Activated naive CD8-positive, alpha-beta T cell treated with anti-CD3 and anti-CD28 coated beads, Interleukin-2, amount 10 ng/mL, durations not matched to agents 7 days and 5 days (primary cell): ENCODE results near the gene SMIM45.

Source experiments
- ATAC-seq: fragments of 150-1000 bp; cut with Tn5 transposase; one replicate; pipeline ENCODE4 v1.10.0; 2021; ENCODE audit warnings: low read depth, moderate library complexity
- POLR2A ChIA-PET: fragments of 350-600 bp; sonication (Branson Sonifier 250); formaldehyde crosslinking; loops from one replicate; lab custom pipeline; 2021; ENCODE audit warnings: antibody characterized with exemption; lab: Charles Lee
- DNase-seq: peaks from one replicate; pipeline ENCODE4 v3.0.0; 2021
- H3K27ac Mint-ChIP-seq: one replicate; pipeline ENCODE4 v1.8.0; 2022; ENCODE audit warnings: mild to moderate bottlenecking, mixed read lengths
- H3K27me3 Mint-ChIP-seq: one replicate; pipeline ENCODE4 v1.8.0; 2022; ENCODE audit warnings: mild to moderate bottlenecking, moderate library complexity, mixed read lengths
- H3K36me3 Mint-ChIP-seq: one replicate; pipeline ENCODE4 v1.8.0; 2021; ENCODE audit warnings: mild to moderate bottlenecking, mixed read lengths
- H3K4me1 Mint-ChIP-seq: one replicate; pipeline ENCODE4 v1.8.0; 2021; ENCODE audit warnings: mixed read lengths
- H3K4me3 Mint-ChIP-seq: one replicate; pipeline ENCODE4 v1.8.0; 2022; ENCODE audit warnings: mild to moderate bottlenecking, moderate library complexity, mixed read lengths
- H3K9me3 Mint-ChIP-seq: one replicate; pipeline ENCODE4 v1.8.0; 2021; ENCODE audit warnings: mixed read lengths

Gene SMIM45

DNA sequence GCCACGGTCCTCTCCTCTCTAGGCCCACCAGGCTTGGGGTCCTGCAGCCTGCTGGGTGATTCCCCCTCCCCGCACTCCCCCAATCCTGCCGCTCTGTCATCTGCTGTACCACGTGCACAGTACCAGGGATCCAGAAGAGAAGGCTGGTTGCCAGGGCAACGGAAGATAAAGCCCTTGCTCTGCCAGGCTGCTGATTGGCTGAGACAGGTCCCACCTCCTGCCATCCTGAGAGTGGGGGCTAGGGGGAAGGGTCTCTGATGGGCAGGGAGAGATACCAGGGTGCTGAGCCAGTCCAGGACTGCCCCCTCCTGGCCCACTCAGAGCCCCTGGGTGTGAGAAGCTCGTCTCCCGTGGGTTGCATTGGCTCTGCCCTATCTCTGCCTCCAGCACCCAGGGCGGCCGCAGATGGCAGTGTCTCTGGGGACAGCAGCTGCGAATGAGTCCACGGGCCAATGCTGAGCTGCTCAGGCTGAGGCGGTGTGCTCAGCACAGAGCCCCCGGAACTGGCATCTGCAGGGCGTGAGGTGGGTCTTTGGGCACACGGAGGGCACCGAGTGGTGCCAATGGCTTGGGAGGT is at the start of gene SMIM45:
Gene SMIM45, plus strand, starts transcription at position 253 of the 577 bp plus-strand sequence.
- no peak for ATAC-seq
- peaks cover 13% of the 10 kb centered on the region for H3K4me1 Mint-ChIP-seq
- no peak for DNase-seq
- no peaks in the 10 kb centered on the region for H3K9me3 Mint-ChIP-seq
- H3K27ac Mint-ChIP-seq: no peak within 1 kb of the TSS
- H3K36me3 Mint-ChIP-seq: no peaks in the 10 kb centered on the region
- no peaks in the 10 kb centered on the region for H3K27me3 Mint-ChIP-seq
- no peak within 1 kb of the TSS for H3K4me3 Mint-ChIP-seq
- POLR2A ChIA-PET: interaction anchor here (1.5 kb wide), 1 partner anchor 127 kb away, joined by 3 read pairs; the partner anchor contains the start of gene SMDT1

DNA sequence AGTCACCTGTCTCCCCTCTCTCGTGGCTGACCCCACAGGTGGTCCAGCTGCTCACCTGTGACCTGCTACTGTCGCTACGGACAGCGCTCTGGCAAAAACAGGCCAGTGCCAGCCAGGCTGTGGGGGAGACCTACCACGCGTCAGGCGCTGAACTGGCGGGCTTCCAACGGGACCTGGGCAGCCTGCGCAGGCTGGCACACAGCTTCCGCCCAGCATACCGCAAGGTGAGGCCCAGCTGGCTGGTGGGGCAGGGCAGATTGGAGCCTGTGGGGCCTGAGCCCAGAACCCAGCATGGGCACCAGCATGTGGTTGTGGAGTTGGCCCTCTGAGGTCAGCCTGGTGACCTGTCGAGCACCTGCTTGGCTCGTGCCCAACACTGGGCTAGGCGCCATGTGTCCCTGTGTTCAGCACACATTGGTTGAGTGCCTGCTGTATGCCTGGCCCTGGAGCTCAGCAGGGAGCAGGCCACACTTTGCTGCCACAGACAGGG is 49.0 kb upstream of the SMIM45 start:
- Mint-ChIP-seq H3K27me3 (no peaks in the 10 kb centered on the region), H3K4me3 (no peak overlapping the region), H3K27ac (no peak overlapping the region), H3K9me3 (no peaks in the 10 kb centered on the region), H3K36me3 (peaks cover 8% of the 10 kb centered on the region), H3K4me1 (peaks cover 5% of the 10 kb centered on the region)
- DNase-seq (no peak), ATAC-seq (no peak)
- POLR2A ChIA-PET: interaction anchor here (0.6 to 1.5 kb wide), 2 partner anchors 22 to 102 kb away, joined by 4 read pairs; partner anchors contain the start of gene CCDC134

DNA sequence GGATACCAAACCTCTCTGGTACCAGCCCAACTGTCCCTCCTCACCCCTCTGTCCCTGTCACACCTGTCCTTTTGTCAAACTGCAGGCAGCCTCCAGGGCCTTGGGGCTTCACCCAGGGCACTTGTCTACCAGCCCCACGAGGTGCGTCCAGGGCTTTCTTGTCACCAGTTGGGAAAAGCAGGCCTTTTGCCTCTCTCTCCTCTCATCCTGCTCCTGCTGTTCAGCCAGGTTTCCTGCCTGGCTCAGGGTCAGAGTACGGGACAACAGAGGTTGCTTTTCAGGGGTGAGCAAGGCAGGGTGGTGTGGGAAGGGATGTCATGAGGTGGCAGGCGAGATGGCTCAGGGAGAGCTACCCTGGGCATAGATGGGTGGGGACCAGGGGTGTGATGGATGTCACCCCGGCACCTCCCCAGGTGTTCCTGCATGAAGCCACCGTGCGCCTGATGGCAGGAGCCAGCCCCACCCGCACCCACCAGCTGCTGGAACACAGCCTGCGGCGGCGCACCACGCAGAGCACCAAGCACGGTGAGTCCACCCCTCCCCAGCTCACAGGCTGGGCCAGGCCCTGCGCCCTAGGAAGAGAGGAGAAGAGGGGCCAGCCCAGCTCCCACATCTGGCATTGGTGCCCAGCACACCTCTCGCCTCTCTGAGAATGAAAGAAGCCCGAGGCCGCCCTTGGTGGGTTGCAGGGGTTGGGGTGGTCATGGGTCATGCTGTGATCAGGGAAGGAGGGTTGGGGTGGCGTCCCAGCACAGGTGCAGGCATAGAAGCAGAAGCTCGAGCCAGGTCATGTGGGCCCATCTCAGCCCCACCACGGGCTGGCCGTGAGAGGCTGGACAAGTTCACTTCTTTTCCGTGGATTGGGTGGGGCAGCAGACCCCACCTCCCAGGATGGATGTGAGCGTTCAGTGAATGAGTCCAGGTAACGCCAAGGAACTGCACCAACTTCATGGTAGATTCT is 47.2 kb upstream of the SMIM45 start:
- Mint-ChIP-seq H3K9me3 (no peaks in the 10 kb centered on the region), H3K27ac (no peak overlapping the region), H3K36me3 (peaks cover 12% of the 10 kb centered on the region), H3K4me3 (no peak overlapping the region), H3K27me3 (peaks cover 8% of the 10 kb centered on the region), H3K4me1 (peaks cover 15% of the 10 kb centered on the region)
- DNase-seq (no peak), ATAC-seq (no peak)
- POLR2A ChIA-PET: no interaction called here

DNA sequence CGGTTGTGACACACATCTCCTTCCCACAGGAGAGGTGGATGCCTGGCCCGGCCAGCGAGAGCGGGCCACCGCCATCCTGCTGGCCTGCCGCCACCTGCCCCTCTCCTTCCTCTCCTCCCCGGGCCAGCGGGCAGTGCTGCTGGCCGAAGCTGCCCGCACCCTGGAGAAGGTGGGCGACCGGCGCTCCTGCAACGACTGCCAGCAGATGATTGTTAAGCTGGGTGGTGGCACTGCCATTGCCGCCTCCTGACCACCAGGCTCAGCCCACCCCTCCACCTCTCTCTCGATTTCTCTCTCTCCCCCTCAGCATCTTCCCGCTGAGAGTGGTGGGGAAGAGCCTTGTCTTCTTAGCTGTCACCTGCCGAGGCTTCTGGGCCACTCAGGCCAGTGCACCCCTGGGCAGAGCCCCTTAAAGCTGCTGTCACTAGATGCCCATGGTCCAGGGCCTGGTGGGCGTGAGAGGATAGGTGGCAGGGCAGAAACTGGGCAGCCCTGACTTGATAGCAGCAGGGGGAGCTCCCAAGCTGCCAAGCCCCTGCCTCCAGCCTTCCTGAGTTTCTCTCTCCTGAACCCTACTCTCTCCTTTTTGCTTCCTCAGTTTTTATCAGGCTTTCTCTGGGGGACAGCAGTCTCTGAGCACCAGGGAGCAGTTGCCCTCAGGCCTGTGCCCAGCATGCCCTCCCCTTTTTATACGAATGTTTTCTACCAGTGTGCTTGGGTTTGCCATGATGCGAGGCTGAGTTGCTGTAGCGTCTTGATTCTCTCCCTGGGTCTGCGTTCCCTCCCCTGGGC is 46.3 kb upstream of the SMIM45 start:
- DNase-seq (no peak), ATAC-seq (no peak)
- POLR2A ChIA-PET: interaction anchor here (0.7 kb wide), 1 partner anchor 10 kb away, joined by 3 read pairs; no protein-coding TSS in a partner anchor
- peaks cover 15% of the 10 kb centered on the region for H3K4me1 Mint-ChIP-seq
- peak overlapping the region; percentile 60 for H3K27ac Mint-ChIP-seq
- peaks cover 10% of the 10 kb centered on the region for H3K27me3 Mint-ChIP-seq
- H3K4me3 Mint-ChIP-seq: no peak overlapping the region
- no peaks in the 10 kb centered on the region for H3K9me3 Mint-ChIP-seq
- peaks cover 12% of the 10 kb centered on the region for H3K36me3 Mint-ChIP-seq

DNA sequence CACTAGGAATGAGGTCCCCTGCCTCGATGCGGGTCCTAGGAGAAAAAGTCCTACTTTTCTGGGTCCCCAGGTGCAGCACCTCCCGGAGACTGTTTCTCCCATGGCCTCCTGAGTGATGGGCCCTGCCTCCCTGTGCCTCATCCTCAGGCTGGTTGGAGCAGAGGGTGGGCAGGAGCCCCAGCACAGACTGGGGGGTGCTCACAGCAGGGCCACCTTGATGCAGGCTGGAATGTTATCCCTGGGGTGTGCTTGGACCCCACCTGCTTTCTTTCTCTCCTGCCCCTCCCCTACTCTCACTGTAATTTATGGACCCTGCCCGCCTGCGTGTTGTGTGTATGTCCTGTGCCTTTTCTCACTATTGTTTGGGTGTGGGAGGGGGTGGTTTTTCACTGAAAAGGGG is 45.1 kb upstream of the SMIM45 start:
- H3K4me3 Mint-ChIP-seq: no peak overlapping the region
- H3K9me3 Mint-ChIP-seq: no peaks in the 10 kb centered on the region
- peaks cover 16% of the 10 kb centered on the region for H3K27me3 Mint-ChIP-seq
- ATAC-seq (no peak), DNase-seq (no peak)
- peaks cover 9% of the 10 kb centered on the region for H3K36me3 Mint-ChIP-seq
- POLR2A ChIA-PET: interaction anchor here (0.8 to 2.1 kb wide), 2 partner anchors 10 to 19 kb away, joined by 3 to 10 read pairs; partner anchors contain the start of gene TNFRSF13C
- H3K27ac Mint-ChIP-seq: peak overlapping the region; percentile 37
- peaks cover 15% of the 10 kb centered on the region for H3K4me1 Mint-ChIP-seq

DNA sequence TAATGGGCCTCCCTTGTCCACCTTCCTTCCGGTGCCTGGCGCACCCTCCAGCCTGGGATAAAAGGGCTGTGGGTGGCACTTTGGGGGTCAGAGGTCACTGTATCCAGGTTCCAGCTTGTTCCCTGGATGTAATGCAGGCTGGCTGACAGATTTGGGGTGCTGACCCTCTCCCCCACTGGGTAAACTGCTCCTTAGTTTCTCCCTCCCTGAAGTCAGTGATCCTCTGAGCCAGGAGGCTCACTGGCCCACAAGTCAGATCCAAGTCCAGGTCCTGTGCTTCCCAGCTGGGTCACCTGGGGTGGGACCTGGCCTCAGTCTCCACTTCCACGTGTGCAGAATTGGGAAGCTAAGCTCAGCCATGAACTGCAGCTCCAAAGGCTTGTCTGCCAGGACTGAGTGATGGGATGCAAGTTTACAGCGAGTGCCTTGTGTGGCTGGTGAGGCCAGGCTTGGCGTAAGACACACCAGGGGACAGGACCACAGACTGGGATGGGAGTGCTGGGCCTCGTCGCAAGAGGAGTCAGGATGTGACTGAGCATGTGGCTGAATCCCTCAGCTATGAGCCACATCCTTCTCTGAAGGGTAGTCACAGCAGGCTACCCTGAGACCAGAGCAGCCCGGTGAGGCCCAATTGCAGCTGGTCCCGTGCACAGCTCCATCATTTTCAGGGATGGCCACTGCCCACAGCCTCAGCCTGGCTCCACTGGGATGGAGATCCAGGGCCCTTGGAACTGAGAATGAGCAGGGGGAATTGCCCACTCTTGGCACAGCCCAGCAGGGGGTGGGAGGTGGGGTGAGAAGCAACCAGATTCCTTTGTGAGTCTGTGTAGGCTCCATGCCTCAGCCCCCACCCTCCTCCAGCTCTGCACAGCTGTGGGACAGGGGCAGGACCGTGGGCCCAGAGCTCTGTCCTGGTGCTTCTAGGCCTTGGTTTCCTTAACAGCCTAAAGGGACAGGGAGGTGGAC is 44.2 kb upstream of the SMIM45 start:
- POLR2A ChIA-PET: interaction anchor here (0.7 to 2.1 kb wide), 8 partner anchors 9 to 209 kb away, joined by 3 to 10 read pairs (median 4); partner anchors contain the start of genes MEI1 and TNFRSF13C
- no peak for DNase-seq
- Mint-ChIP-seq H3K36me3 (peaks cover 9% of the 10 kb centered on the region), H3K27ac (no peak overlapping the region), H3K27me3 (peaks cover 25% of the 10 kb centered on the region), H3K9me3 (no peaks in the 10 kb centered on the region), H3K4me3 (no peak overlapping the region), H3K4me1 (peaks cover 15% of the 10 kb centered on the region)
- ATAC-seq: peak; percentile 21

DNA sequence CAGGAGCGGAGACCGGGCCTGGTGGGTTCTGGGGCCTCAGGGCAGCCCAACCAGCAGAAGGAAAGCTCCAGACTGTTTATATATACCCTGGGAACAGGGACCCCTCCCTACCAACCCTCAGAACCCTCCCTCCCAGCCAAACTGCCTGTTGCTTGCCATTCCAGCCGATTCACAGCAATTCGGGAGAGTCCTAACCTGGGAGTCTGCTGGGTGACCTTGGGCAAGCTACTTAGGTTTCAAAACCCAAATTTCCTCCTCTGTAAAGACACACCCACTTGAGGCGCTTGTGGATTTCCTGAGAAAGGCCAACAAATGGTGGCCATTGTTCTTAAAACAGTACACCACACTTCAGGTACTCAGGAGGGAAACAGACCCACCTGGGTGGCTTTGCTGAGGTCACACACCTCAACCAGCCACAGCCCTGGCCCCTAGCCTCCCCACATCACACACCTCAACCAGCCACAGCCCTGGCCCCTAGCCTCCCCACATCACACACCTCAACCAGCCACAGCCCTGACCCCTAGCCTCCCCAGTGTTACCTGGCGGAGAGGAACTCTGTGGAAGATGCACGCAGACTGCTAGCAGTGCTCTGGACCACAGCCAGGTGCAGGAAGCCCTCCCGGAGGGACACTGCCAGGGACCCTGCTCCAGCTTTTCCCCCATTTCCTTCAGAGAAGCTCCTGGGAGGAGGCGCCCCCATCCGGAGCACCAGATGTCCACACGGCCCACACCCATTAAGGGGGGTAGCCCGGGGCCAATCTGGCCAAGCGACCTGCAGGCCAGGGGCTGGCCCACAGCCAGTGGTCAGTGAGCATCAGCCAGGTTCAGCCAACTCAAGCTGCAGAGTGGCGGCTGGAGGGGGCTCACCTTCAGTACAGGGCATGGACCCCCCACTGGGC is 43.3 kb upstream of the SMIM45 start:
- DNase-seq (no peak), ATAC-seq (peak; percentile 53)

DNA sequence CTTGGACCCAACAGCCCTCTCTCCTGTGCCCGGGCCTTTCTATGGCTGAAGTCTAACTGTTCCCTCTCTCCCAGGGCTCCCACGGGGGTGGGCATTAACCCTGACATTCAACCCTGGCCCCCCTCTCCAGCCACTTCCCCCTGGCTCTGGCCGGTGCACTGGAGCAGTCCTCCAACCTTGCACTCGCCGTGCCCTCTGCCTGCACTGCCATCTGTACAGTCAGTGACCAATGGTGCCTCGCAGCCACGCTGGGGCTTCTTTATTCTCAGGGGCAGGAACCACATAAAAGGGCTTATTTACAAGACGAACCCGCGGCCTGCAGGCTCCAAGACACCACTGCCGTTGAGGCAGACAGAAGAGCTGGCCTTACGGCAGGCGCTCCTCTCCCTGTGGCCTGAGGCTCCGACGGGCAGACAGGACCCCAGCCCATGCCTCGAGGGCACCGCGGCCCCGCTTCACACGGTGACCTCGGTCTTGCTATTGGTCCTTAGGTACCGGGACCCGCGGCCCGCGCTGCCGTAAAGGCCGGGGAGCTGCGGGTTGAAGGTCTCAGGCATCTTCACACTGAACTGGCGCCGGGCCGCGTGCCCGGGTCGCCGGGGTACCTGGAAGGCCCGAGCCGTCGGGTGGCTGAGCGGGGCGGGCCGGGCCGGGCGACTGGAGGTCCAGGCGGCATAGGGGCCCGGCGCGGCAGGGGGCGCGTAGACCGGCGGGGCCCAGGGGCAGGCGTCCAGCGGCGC is 42.5 kb upstream of the SMIM45 start:
- no peak overlapping the region for H3K27ac Mint-ChIP-seq

More for the DNA sequence above, 43.3 kb upstream of the SMIM45 start:
- peaks cover 15% of the 10 kb centered on the region for H3K4me1 Mint-ChIP-seq
- peaks cover 33% of the 10 kb centered on the region for H3K27me3 Mint-ChIP-seq
- H3K4me3 Mint-ChIP-seq: peak overlapping the region; percentile 69
- H3K27ac Mint-ChIP-seq: no peak overlapping the region
- H3K36me3 Mint-ChIP-seq: peaks cover 8% of the 10 kb centered on the region
- POLR2A ChIA-PET: interaction anchor here (0.7 to 2.1 kb wide), 8 partner anchors 17 to 210 kb away, joined by 3 to 10 read pairs (median 4); partner anchors contain the start of genes CCDC134, MEI1 and TNFRSF13C
- no peaks in the 10 kb centered on the region for H3K9me3 Mint-ChIP-seq

DNA sequence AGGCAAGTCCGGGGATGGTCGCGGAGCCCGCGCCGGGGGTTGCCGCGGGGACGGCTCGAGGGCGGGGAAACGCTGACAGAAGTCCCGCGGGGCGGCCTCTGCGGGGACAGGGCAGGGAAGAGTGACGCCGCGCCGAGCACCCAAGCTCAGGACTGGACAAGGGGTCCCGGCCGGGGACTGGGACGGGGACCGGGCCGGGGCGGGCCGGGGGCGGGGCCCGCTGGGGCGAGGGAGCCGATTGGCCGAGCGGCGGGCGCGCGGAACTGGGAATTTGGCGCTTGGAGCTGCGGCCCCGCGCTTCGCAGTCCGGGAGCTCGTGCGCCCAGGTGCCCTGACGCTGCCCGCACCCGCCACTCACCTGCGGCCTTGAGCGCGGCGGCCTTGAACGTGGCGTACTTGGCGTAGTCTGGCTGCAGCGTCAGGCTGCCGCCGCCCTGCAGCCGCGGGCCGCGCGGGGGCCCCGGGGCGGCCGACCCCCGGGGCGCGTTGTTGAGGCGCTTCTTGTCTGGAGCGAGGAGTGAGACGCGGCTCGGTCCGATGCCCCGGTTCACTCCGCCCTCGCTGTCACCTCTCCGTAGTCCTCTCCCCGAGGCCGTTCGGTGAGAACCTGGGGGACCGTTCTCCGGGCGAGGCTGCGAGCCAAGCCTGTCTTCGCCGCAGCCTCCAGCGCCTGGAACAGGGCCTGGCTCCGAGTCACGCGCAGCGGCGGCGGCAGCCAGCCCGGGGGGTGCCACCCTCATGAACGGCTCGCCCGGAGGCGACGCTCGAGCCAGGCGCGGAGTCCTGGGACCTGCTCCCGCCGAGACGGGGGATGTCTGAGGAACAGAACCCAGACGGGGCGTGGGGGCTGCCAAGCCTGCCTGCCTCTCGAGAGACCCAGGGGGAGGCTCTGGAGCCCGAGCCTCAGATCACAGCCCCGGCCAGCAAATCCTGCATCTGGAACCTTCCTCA is 41.6 kb upstream of the SMIM45 start:
- Mint-ChIP-seq H3K9me3 (no peaks in the 10 kb centered on the region), H3K27ac (no peak overlapping the region), H3K36me3 (peaks cover 7% of the 10 kb centered on the region), H3K27me3 (peaks cover 39% of the 10 kb centered on the region), H3K4me3 (no peak overlapping the region), H3K4me1 (peaks cover 16% of the 10 kb centered on the region)
- ATAC-seq: peak; percentile 14
- POLR2A ChIA-PET: interaction anchor here (1.4 kb wide), 1 partner anchor 110 kb away, joined by 4 read pairs; the partner anchor contains the start of gene CCDC134
- DNase-seq: peak; percentile 60

More for the DNA sequence above, 42.5 kb upstream of the SMIM45 start:
- Mint-ChIP-seq H3K4me1 (peaks cover 15% of the 10 kb centered on the region), H3K4me3 (peak overlapping the region; percentile 35), H3K36me3 (peaks cover 7% of the 10 kb centered on the region), H3K9me3 (no peaks in the 10 kb centered on the region), H3K27me3 (peaks cover 35% of the 10 kb centered on the region)
- ATAC-seq (no peak), DNase-seq (no peak)
- POLR2A ChIA-PET: interaction anchor here (1.4 kb wide), 1 partner anchor 109 kb away, joined by 4 read pairs; the partner anchor contains the start of gene CCDC134
